Measurements from ENCODE around the gene UBE2R2.

GRCh38 chr9:33894316-33894715, 77.4 kb downstream of the UBE2R2 start:
- no peak for TF ChIP-seq POLR2A (IDR thresholded peaks at IDR 0.05)
- no peak for TF ChIP-seq CTCF (IDR thresholded peaks at IDR 0.05)
- no peak for TF ChIP-seq POLR2AphosphoS5 (IDR thresholded peaks at IDR 0.05)
- no peak for TF ChIP-seq EP300 (IDR thresholded peaks at IDR 0.05)

Data from upper lobe of left lung (tissue), 4 donors.